GM12865 (cell line): ENCODE results near the gene STN1.

Experiments
- DNase-seq: peaks from one replicate; pipeline ENCODE4 v3.0.0; 2010; ENCODE audit warnings: low read depth
- H3K4me3 ChIP-seq: 2 replicates; pipeline ENCODE4 v1.5.1; 2011; ENCODE audit warnings: mild to moderate bottlenecking, low read depth, low read length, control low read depth
- CTCF ChIP-seq: IDR thresholded peaks from 2 replicates; pipeline ENCODE4 v1.5.1; 2011; ENCODE audit warnings: low read length, control low read depth, low read depth, inconsistent platforms; ENCODE audit not compliant: insufficient read depth; ENCODE audit errors: missing control alignments

STN1 gene

GRCh38 chr10:103879831-103880230 lies 38.2 kb downstream of the STN1 start:
- no peak for DNase-seq
- no peak for TF ChIP-seq CTCF
- no peak overlapping the region for H3K4me3 ChIP-seq

DNA sequence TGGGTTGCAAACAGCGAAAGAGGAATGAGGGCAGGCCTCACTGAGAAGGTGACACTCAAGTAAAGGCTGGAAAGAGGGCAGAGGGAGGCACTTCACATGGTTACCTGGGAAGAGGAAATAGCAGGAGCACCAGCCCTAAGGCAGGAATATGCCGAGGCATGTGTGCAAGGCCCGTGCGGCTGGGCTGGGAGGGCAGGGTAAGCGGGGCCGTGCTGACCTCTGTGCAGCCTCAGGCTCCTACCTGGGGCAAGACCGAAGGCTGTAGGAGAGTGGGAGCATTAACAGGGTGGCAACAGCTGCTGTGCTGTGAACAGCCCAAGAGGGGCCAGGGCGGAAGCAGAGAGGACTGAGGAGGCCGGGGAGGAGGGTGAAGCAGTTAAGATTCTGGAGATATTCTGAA lies 38.6 kb downstream of the STN1 start:
- DNase-seq: no peak

GRCh38 chr10:103877861-103878260 lies 40.1 kb downstream of the STN1 start:
- DNase-seq: no peak
- no peak for TF ChIP-seq CTCF
- no peak overlapping the region for H3K4me3 ChIP-seq

More for the DNA sequence above, 38.6 kb downstream of the STN1 start:
- no peak overlapping the region for H3K4me3 ChIP-seq
- no peak for TF ChIP-seq CTCF

- TF ChIP-seq CTCF: no peak
- H3K4me3 ChIP-seq: no peak overlapping the region
- DNase-seq: no peak
Measured at GRCh38 chr10:103876155-103876554, 41.8 kb downstream of the STN1 start.

- DNase-seq: no peak
- no peak overlapping the region for H3K4me3 ChIP-seq
- no peak for TF ChIP-seq CTCF
Measured at GRCh38 chr10:103874730-103875129, 43.3 kb downstream of the STN1 start.

GRCh38 chr10:103872137-103872931 lies 45.6 kb downstream of the STN1 start:
- no peak overlapping the region for H3K4me3 ChIP-seq
- no peak for TF ChIP-seq CTCF
- DNase-seq: no peak

DNA sequence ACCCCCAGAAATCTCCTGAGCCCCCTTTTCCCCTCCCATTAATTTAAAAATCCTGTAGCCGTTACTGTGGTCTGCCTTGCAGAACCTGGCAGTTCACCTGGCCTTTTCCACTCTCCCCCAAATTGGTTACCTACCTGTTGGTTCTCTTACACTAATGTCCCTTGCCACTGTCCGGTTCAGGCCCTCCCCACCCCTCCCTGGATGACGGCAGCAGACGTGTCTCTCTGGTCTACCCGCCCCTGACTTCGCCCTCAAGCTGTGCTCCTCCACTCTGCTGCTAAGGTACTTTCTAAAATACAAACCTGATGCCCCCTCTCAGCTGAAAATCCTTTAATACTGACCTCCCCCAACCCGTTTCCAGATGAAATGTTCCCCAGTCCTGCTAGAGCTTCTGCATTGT lies 47.0 kb downstream of the STN1 start:
- no peak overlapping the region for H3K4me3 ChIP-seq
- no peak for DNase-seq
- TF ChIP-seq CTCF: no peak
